ENCODE results near the gene CRYBA1.

- TF ChIP-seq CTCF (conservative IDR thresholded peaks at IDR 0.05) (no peak), ZFX (IDR thresholded peaks at IDR 0.05) (no peak)
Observed at GRCh38 chr17:29240968-29241963, 5.4 kb upstream of the CRYBA1 start.

All from C4-2B (cell line).